ENCODE data around the gene TAF8.

GRCh38 chr6:42046464-42047212 lies 3.7 kb upstream of the TAF8 start:
- TF ChIP-seq TEAD4 (IDR thresholded peaks at IDR 0.05) (no peak), CREB1 (IDR thresholded peaks at IDR 0.05; ENCODE audit: low read depth) (no peak), EP300 (IDR thresholded peaks at IDR 0.05; ENCODE audit: borderline replicate concordance) (no peak), REST (IDR thresholded peaks at IDR 0.05; ENCODE audit: low read depth) (no peak), TCF12 (IDR thresholded peaks at IDR 0.05; ENCODE audit: low read depth) (no peak), RAD21 (IDR thresholded peaks at IDR 0.05; ENCODE audit: low read depth) (no peak), YY1 (IDR thresholded peaks at IDR 0.05; ENCODE audit: low read depth) (no peak), TAF1 (IDR thresholded peaks at IDR 0.05; ENCODE audit: low read depth) (no peak), EGR1 (IDR thresholded peaks at IDR 0.05) (no peak), NFIC (IDR thresholded peaks at IDR 0.05) (no peak), CEBPB (IDR thresholded peaks at IDR 0.05) (no peak), FOXM1 (IDR thresholded peaks at IDR 0.05; ENCODE audit: borderline replicate concordance, low read depth) (no peak), MAX (IDR thresholded peaks at IDR 0.05) (no peak), ZBTB7A (IDR thresholded peaks at IDR 0.05; ENCODE audit: low read depth) (no peak)
